ENCODE measurements around the gene DIP2B.

Gene DIP2B

GRCh38 chr12:50659260-50659659 lies 154.5 kb downstream of the DIP2B start:
- H4K20me1 ChIP-seq (ENCODE audit: insufficient read depth) = no peaks in the 10 kb centered on the region
- no peak for TF ChIP-seq CTCF (conservative IDR thresholded peaks at IDR 0.05; ENCODE audit: low read depth, low read length)
- H3K27ac ChIP-seq = no peak overlapping the region
- no peak overlapping the region for H2AFZ ChIP-seq (ENCODE audit: low read depth)
- H3K36me3 ChIP-seq (ENCODE audit: insufficient read depth) = no peaks in the 10 kb centered on the region; the same call in 1 of the 2 replicates
- H3K79me2 ChIP-seq (ENCODE audit: insufficient read depth, low read depth) = no peaks in the 10 kb centered on the region
- H3K4me2 ChIP-seq = no peak overlapping the region
- H3K4me3 ChIP-seq (IDR thresholded peaks at IDR 0.05; ENCODE audit: insufficient read depth, low read depth, low read length) = no peak overlapping the region
- H3K27me3 ChIP-seq (ENCODE audit: insufficient read depth, low read depth) = no peaks in the 10 kb centered on the region
- no peak overlapping the region for H3K9ac ChIP-seq
- no peaks in the 10 kb centered on the region for H3K4me1 ChIP-seq (ENCODE audit: low read depth, poor library complexity, severe bottlenecking)

DNA sequence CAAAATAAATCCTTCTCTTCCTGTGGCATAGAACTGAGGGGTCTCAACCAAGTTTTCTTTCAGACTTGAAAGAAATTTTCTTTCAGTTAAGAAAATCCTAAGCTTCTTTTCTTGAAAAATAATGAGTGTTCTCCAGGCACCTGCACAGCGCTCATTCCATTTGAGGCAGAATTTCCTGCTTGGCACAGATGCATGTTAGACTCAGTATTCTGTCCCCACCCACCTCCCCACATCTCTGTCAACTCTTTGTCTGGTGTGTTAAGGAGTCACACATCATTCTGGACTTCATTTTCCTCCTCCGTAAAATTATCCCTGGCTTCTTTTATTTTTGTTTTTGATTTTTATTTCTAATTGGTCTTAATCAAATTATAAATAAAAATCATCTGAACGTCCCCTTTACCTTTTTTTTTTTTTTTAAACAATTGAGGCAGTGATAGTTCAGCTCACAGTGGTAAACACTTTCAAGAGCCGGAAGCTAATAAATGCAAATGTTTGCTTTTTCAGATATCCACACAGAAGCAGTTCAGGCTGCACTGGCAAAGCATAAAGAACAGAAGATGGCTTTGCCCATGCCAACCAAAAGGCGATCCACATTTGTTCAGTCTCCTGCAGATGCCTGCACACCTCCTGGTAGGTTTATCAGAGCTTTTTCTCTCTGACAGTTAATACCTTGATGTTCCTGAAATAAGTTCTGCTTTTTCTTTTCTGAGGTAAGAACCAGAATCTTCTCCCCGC lies 155.1 kb downstream of the DIP2B start:
- TF ChIP-seq CTCF (conservative IDR thresholded peaks at IDR 0.05; ENCODE audit: low read depth, low read length) = no peak
- Histone ChIP-seq H3K4me1 (ENCODE audit: low read depth, poor library complexity, severe bottlenecking) (no peaks in the 10 kb centered on the region), H3K9ac (no peak overlapping the region), H3K27me3 (ENCODE audit: insufficient read depth, low read depth) (no peaks in the 10 kb centered on the region), H3K36me3 (ENCODE audit: insufficient read depth) (no peaks in the 10 kb centered on the region; the same call in 1 of the 2 replicates), H3K79me2 (ENCODE audit: insufficient read depth, low read depth) (no peaks in the 10 kb centered on the region), H3K4me2 (no peak overlapping the region), H2AFZ (ENCODE audit: low read depth) (no peak overlapping the region), H4K20me1 (ENCODE audit: insufficient read depth) (no peaks in the 10 kb centered on the region), H3K27ac (no peak overlapping the region), H3K4me3 (IDR thresholded peaks at IDR 0.05; ENCODE audit: insufficient read depth, low read depth, low read length) (no peak overlapping the region)

DNA sequence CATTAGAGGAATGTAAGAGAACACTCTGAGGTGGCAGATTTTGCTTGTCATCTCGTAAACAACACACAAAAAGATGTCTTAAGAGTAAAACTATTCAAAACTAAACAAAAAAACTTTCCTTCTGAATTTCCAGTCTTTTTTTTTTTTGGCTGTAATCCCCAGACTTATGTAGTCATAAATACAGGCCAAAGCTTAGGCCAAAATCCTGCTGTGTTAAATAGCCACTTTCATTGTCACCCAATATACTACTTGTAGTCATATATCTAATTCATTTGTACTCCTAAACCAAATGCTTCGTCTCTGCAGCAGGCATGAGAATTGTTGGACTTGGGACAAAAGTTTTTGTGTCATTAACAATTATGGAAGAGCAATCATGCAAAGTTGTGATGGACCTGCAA lies 155.6 kb downstream of the DIP2B start:
- Histone ChIP-seq H3K27ac (no peak overlapping the region), H3K9ac (no peak overlapping the region), H4K20me1 (ENCODE audit: insufficient read depth) (no peaks in the 10 kb centered on the region), H3K4me3 (IDR thresholded peaks at IDR 0.05; ENCODE audit: insufficient read depth, low read depth, low read length) (no peak overlapping the region), H3K4me2 (no peak overlapping the region), H3K4me1 (ENCODE audit: low read depth, poor library complexity, severe bottlenecking) (no peaks in the 10 kb centered on the region), H3K36me3 (ENCODE audit: insufficient read depth) (no peaks in the 10 kb centered on the region; the same call in 1 of the 2 replicates), H3K27me3 (ENCODE audit: insufficient read depth, low read depth) (no peaks in the 10 kb centered on the region), H3K79me2 (ENCODE audit: insufficient read depth, low read depth) (no peaks in the 10 kb centered on the region), H2AFZ (ENCODE audit: low read depth) (no peak overlapping the region)
- TF ChIP-seq CTCF (conservative IDR thresholded peaks at IDR 0.05; ENCODE audit: low read depth, low read length) = no peak

GRCh38 chr12:50661300-50662115 lies 156.7 kb downstream of the DIP2B start:
- Histone ChIP-seq H3K27me3 (ENCODE audit: insufficient read depth, low read depth) (no peaks in the 10 kb centered on the region), H3K79me2 (ENCODE audit: insufficient read depth, low read depth) (no peaks in the 10 kb centered on the region), H3K4me1 (ENCODE audit: low read depth, poor library complexity, severe bottlenecking) (no peaks in the 10 kb centered on the region), H3K4me2 (no peak overlapping the region), H3K27ac (no peak overlapping the region), H4K20me1 (ENCODE audit: insufficient read depth) (no peaks in the 10 kb centered on the region), H2AFZ (ENCODE audit: low read depth) (no peak overlapping the region), H3K4me3 (IDR thresholded peaks at IDR 0.05; ENCODE audit: insufficient read depth, low read depth, low read length) (no peak overlapping the region), H3K36me3 (ENCODE audit: insufficient read depth) (no peaks in the 10 kb centered on the region; the same call in 1 of the 2 replicates), H3K9ac (no peak overlapping the region)
- no peak for TF ChIP-seq CTCF (conservative IDR thresholded peaks at IDR 0.05; ENCODE audit: low read depth, low read length)

Measured in KMS-11 (cell line).